Astrocyte (in vitro differentiated cells and primary cell): ENCODE results near the gene NLRC4.

Source experiments
- EZH2 ChIP-seq: IDR thresholded peaks from 2 replicates; pipeline ENCODE4 v1.6.1; 2012; ENCODE audit warnings: mild to moderate bottlenecking, low read length, inconsistent platforms; ENCODE audit not compliant: insufficient read depth
- TF ChIP-seq, protein P1 (sequence below): IDR thresholded peaks from 2 replicates; pipeline ENCODE4 v1.5.1; 2011; ENCODE audit warnings: low read depth, mild to moderate bottlenecking, inconsistent platforms, low read length, moderate library complexity; ENCODE audit not compliant: insufficient read depth

DNA sequence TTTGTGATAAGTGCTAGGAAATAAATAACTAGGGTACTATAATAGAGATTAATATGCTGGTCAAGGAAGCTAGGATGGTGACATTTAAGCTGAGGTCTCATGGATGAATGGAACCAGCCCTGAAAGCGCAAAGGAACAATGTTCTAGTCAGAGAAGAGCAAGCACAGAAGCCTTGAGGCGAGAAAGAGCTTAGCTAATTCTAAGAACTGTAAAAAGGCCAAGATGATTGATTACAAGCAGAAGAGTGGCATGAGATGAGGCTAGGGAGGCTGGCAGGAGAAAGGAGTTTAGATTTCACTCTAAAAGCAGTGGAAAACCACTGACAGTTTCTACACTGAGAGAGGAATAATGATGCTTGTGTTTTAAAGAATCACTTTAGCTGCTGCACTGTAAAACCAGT is 9.6 kb upstream of the NLRC4 start:
- TF ChIP-seq EZH2, result no peak
- TF ChIP-seq, protein P1, sequence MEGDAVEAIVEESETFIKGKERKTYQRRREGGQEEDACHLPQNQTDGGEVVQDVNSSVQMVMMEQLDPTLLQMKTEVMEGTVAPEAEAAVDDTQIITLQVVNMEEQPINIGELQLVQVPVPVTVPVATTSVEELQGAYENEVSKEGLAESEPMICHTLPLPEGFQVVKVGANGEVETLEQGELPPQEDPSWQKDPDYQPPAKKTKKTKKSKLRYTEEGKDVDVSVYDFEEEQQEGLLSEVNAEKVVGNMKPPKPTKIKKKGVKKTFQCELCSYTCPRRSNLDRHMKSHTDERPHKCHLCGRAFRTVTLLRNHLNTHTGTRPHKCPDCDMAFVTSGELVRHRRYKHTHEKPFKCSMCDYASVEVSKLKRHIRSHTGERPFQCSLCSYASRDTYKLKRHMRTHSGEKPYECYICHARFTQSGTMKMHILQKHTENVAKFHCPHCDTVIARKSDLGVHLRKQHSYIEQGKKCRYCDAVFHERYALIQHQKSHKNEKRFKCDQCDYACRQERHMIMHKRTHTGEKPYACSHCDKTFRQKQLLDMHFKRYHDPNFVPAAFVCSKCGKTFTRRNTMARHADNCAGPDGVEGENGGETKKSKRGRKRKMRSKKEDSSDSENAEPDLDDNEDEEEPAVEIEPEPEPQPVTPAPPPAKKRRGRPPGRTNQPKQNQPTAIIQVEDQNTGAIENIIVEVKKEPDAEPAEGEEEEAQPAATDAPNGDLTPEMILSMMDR, result no peak
